Activated naive CD8-positive, alpha-beta T cell treated with anti-CD3 and anti-CD28 coated beads, Interleukin-2, amount 50 U/mL, for 16 hours (primary cell): ENCODE data around the gene MICALL2.

Experiments
- DNase-seq: peaks from one replicate; pipeline ENCODE4 v3.0.0-alpha.2; 2020; ENCODE audit warnings: low read depth, low spot score

Gene MICALL2

GRCh38 chr7:1458683-1459511 lies at the start of gene MICALL2:
Gene MICALL2, minus strand, starts transcription at chr7:1459470. Its CDS starts 144 bp downstream, at chr7:1459326.
- no peak for DNase-seq

- no peak for DNase-seq
These were observed 49.0 kb upstream of the MICALL2 start for GRCh38 chr7:1508277-1508758.

- DNase-seq: no peak
These were observed 46.7 kb upstream of the MICALL2 start for GRCh38 chr7:1505731-1506550.

- DNase-seq: peak; percentile 77
These were observed 44.8 kb upstream of the MICALL2 start, which contains the start of gene INTS1 for GRCh38 chr7:1503816-1504775. Gene INTS1, minus strand, starts transcription at chr7:1504389. Its CDS starts 429 bp downstream, at chr7:1503960.

GRCh38 chr7:1503390-1503789 lies 44.1 kb upstream of the MICALL2 start:
- DNase-seq: no peak

- DNase-seq: no peak
These were observed 43.6 kb upstream of the MICALL2 start for GRCh38 chr7:1502845-1503244.

GRCh38 chr7:1501487-1502270 lies 42.4 kb upstream of the MICALL2 start:
- no peak for DNase-seq

- no peak for DNase-seq
These were observed 41.0 kb upstream of the MICALL2 start for GRCh38 chr7:1500064-1500807.

- DNase-seq: no peak
These were observed 40.2 kb upstream of the MICALL2 start for GRCh38 chr7:1499367-1500029.

- no peak for DNase-seq
These were observed 39.4 kb upstream of the MICALL2 start for GRCh38 chr7:1498370-1499305.

GRCh38 chr7:1497293-1497927 lies 38.1 kb upstream of the MICALL2 start:
- no peak for DNase-seq

GRCh38 chr7:1496531-1497292 lies 37.4 kb upstream of the MICALL2 start:
- DNase-seq: no peak

GRCh38 chr7:1495564-1496242 lies 36.4 kb upstream of the MICALL2 start:
- DNase-seq: no peak

GRCh38 chr7:1494866-1495563 lies 35.7 kb upstream of the MICALL2 start:
- DNase-seq: no peak

GRCh38 chr7:1494447-1494846 lies 35.2 kb upstream of the MICALL2 start:
- DNase-seq: no peak

GRCh38 chr7:1493571-1493970 lies 34.3 kb upstream of the MICALL2 start:
- no peak for DNase-seq
